GM23248 (cell line): ENCODE measurements around the gene ALDH7A1. TPM values are rescaled to one million over a fixed set of nuclear protein-coding genes. Genes with fewer than 3 reads are reported as not detected.

Experiments used
- DNase-seq: peaks from one replicate; pipeline ENCODE4 v3.0.0-alpha.2; 2015
- H2AFZ ChIP-seq: fragments of 200-600 bp; sonication (generic); 2 replicates; pipeline ENCODE4 v1.6.1; 2016; ENCODE audit warnings: antibody characterized with exemption
- H3F3A ChIP-seq: fragments of 200-600 bp; sonication (generic); 2 replicates; pipeline ENCODE4 v1.6.1; 2016; ENCODE audit warnings: mild to moderate bottlenecking, antibody characterized with exemption, mixed run types; ENCODE audit not compliant: insufficient read depth
- H3K27ac ChIP-seq: fragments of 200-600 bp; sonication (generic); 2 replicates; pipeline ENCODE4 v1.5.1; 2016; ENCODE audit warnings: mild to moderate bottlenecking
- H3K27me3 ChIP-seq: fragments of 200-600 bp; sonication (generic); replicated peaks from 2 replicates; pipeline ENCODE4 v1.6.1; 2016; ENCODE audit warnings: mild to moderate bottlenecking; ENCODE audit not compliant: insufficient read depth
- H3K36me3 ChIP-seq: fragments of 200-600 bp; sonication (generic); 2 replicates; pipeline ENCODE4 v1.6.1; 2016; ENCODE audit warnings: low read depth, mild to moderate bottlenecking
- H3K4me1 ChIP-seq: fragments of 200-600 bp; sonication (generic); 2 replicates; pipeline ENCODE4 v1.6.1; 2016; ENCODE audit warnings: mild to moderate bottlenecking; ENCODE audit not compliant: insufficient read depth
- H3K4me2 ChIP-seq: fragments of 200-600 bp; sonication (generic); one replicate; pipeline ENCODE4 v1.6.1; 2016; ENCODE audit warnings: mild to moderate bottlenecking; ENCODE audit not compliant: unreplicated experiment
- H3K4me3 ChIP-seq: fragments of 200-600 bp; sonication (generic); 2 replicates; pipeline ENCODE4 v1.5.1; 2016; ENCODE audit warnings: mild to moderate bottlenecking
- H3K79me2 ChIP-seq: fragments of 200-600 bp; sonication (generic); 2 replicates; pipeline ENCODE4 v1.6.1; 2016; ENCODE audit warnings: mild to moderate bottlenecking; ENCODE audit not compliant: insufficient read depth
- H3K9ac ChIP-seq: fragments of 200-600 bp; sonication (generic); 2 replicates; pipeline ENCODE4 v1.6.1; 2016; ENCODE audit warnings: mild to moderate bottlenecking
- H3K9me2 ChIP-seq: fragments of 200-600 bp; sonication (generic); 2 replicates; pipeline ENCODE4 v1.6.1; 2016; ENCODE audit warnings: mixed run types, mild to moderate bottlenecking, moderate library complexity; ENCODE audit not compliant: insufficient read depth
- H3K9me3 ChIP-seq: fragments of 200-600 bp; sonication (generic); one replicate; pipeline ENCODE4 v1.6.1; 2017; ENCODE audit warnings: low read depth
- H4K20me1 ChIP-seq: fragments of 200-600 bp; sonication (generic); 2 replicates; pipeline ENCODE4 v1.6.0; 2016; ENCODE audit not compliant: insufficient read depth
- EZH2 ChIP-seq: fragments of 200-600 bp; sonication (generic); IDR thresholded peaks from 2 replicates; pipeline ENCODE4 v1.6.1; 2018; ENCODE audit warnings: antibody characterized with exemption, mild to moderate bottlenecking; ENCODE audit not compliant: insufficient read depth, poor library complexity, severe bottlenecking
- EZH2phosphoT487 ChIP-seq: fragments of 200-600 bp; sonication (generic); IDR thresholded peaks from 2 replicates; pipeline ENCODE4 v1.6.1; 2018; ENCODE audit warnings: antibody characterized with exemption, moderate library complexity, mild to moderate bottlenecking, low read depth; ENCODE audit not compliant: insufficient read depth
- WGBS, 2 experiments: methylation state at CpG; one replicate each; pipeline ENCODE4 v1.1.6; 2015 to 2017; ENCODE audit warnings: low lambda C conversion rate in 2 of 2, low coverage in 1 of 2; ENCODE audit errors: missing lambda C conversion rate in 2 of 2; 5-methylcytosine and 5-hydroxymethylcytosine counted together
- in situ Hi-C: fragments of 300-500 bp; cut with MboI; formaldehyde crosslinking; loops from 2 replicates; pipeline ENCODE4 v1.15.0; 2020
- polyA plus RNA-seq: library from polyadenylated mRNA; unstranded; fragments of >200 nt; fragmentation: Nextera tagmentation; extraction: Ambion mirVana; gene quantifications from 2 replicates; pipeline ENCODE4 v1.2.1, GENCODE V29; 2016
- total RNA-seq: library from RNA; depleted of rRNA; stranded (reverse); fragments of >200 nt; shearing (Covaris generic); gene quantifications from 2 replicates; pipeline ENCODE4 v1.2.3, GENCODE V29; 2014

The ALDH7A1 gene
- total and polyA plus RNA-seq, 2 experiments from 2014 or later: 41.3 to 108 TPM

DNA sequence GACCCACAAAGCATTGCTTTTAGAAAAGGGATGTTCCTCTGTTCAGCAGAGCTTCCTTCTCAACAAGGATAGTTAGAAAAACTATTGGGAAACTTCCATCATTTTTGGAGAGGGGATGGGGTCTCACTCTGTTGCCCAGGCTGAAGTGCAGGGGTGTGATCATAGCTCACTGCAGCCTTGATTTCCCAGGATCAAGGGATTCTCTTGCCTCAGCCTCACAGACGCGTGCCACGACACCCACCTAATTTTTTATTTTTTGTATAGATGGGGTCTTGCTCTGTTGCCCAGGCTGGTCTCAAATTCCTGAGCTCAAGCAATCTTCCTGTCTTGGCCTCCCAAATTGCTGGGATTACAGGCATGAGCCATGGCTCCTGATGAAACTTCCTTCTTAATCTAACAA lies 40.6 kb upstream of the ALDH7A1 start:
- WGBS, 2 experiments: 94 to 96% methylated on average over 3 of the region's 3 CpGs
- Histone ChIP-seq H3K9me2 (no peaks in the 10 kb centered on the region), H3K27ac (no peak overlapping the region), H3F3A (no peaks in the 10 kb centered on the region), H3K4me3 (no peak overlapping the region), H3K9me3 (no peaks in the 10 kb centered on the region), H4K20me1 (no peaks in the 10 kb centered on the region), H3K4me2 (no peak overlapping the region), H3K9ac (no peak overlapping the region), H3K36me3 (no peaks in the 10 kb centered on the region), H3K79me2 (no peaks in the 10 kb centered on the region), H3K27me3 (no peaks in the 10 kb centered on the region), H2AFZ (no peak overlapping the region), H3K4me1 (no peaks in the 10 kb centered on the region)
- in situ Hi-C loops: no loop called here
- TF ChIP-seq EZH2phosphoT487 (no peak), EZH2 (no peak)
- DNase-seq: no peak

DNA sequence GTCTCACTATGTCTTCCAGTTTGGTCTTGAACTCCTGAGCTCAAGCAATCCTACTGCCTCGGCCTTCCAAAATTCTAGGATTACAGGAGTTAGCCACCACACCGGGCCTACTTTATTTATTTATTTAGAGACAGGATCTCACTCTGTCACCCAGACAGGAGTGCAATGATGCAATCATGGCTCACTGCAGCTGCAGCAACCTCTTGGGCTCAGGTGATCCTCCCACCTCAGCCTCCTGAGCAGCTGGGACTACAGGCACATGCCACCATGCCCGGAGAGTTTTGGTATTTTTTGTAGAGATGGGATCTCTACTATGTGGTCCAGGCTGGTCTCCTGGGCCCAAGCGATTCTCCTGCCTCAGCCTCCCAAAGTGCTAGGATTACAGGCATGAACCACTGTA lies 38.5 kb upstream of the ALDH7A1 start:
- no peaks in the 10 kb centered on the region for H3K27me3 ChIP-seq
- 91 to 99% methylated on average over 4 of the region's 4 CpGs for WGBS, 2 experiments
- no peak overlapping the region for H3K27ac ChIP-seq
- no peak overlapping the region for H3K4me2 ChIP-seq
- H3K9me3 ChIP-seq: no peaks in the 10 kb centered on the region
- DNase-seq: no peak
- H3K9me2 ChIP-seq: no peaks in the 10 kb centered on the region
- H3K79me2 ChIP-seq: no peaks in the 10 kb centered on the region
- no peaks in the 10 kb centered on the region for H4K20me1 ChIP-seq
- no peaks in the 10 kb centered on the region for H3K4me1 ChIP-seq
- no peak overlapping the region for H3K9ac ChIP-seq
- H2AFZ ChIP-seq: no peak overlapping the region
- H3K4me3 ChIP-seq: no peak overlapping the region
- in situ Hi-C loops: no loop called here
- no peaks in the 10 kb centered on the region for H3F3A ChIP-seq
- no peak for TF ChIP-seq EZH2
- H3K36me3 ChIP-seq: no peaks in the 10 kb centered on the region

DNA sequence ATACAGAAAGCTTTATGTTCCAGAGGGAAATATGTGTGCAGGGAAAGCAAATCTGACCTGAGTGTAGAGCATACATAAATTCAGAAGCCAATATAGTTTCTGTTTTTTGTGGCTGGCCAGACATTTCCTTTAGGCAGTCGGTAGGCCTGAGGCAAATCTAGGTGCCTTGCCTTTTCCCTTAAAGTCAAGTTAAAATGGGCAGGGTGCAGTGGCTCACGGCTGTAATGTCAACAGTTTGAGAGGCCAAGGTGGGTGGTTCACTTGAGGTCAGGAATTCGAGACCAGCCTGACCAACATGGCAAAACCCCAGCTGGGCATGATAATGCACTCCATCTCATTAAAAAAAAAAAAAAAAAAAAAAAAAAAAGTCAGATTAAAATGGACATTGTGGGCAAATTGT lies 36.9 kb upstream of the ALDH7A1 start:
- in situ Hi-C loops: no loop called here
- no peaks in the 10 kb centered on the region for H3K36me3 ChIP-seq
- no peak for TF ChIP-seq EZH2
- TF ChIP-seq EZH2phosphoT487: no peak
- no peak overlapping the region for H3K4me2 ChIP-seq
- no peak overlapping the region for H2AFZ ChIP-seq
- no peaks in the 10 kb centered on the region for H4K20me1 ChIP-seq
- no peak for DNase-seq
- H3K4me1 ChIP-seq: no peaks in the 10 kb centered on the region
- no peak overlapping the region for H3K4me3 ChIP-seq
- H3K27me3 ChIP-seq: no peaks in the 10 kb centered on the region
- no peaks in the 10 kb centered on the region for H3K9me3 ChIP-seq
- H3K27ac ChIP-seq: no peak overlapping the region
- no peaks in the 10 kb centered on the region for H3K9me2 ChIP-seq
- no peak overlapping the region for H3K9ac ChIP-seq
- WGBS, 2 experiments: 90 to 98% methylated on average over 3 of the region's 3 CpGs
- H3F3A ChIP-seq: no peaks in the 10 kb centered on the region
- H3K79me2 ChIP-seq: no peaks in the 10 kb centered on the region

DNA sequence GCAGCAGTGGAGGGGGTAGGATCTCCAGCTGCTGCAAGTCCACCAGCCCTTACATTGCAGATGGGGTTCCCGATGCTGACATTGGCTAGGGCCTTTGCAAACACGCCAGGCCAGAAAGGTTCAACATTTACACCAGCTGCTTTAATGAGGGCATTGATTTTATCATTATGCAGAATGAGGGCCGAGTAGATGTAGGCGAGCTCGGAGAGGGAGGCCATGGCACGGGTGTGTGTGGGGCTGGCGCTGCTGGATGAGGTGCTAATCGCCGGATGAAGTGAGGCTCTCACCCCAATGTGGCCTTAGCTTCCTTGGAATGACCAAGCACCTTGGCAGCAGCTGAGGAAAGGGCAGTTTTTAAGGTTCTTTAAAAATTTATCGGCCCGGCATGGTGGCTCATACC lies 33.1 kb upstream of the ALDH7A1 start:
- DNase-seq: no peak
- Histone ChIP-seq H3K4me3 (no peak overlapping the region), H3K36me3 (peaks cover 16% of the 10 kb centered on the region), H3K79me2 (peaks cover 10% of the 10 kb centered on the region; the same call in 1 of the 2 replicates), H2AFZ (no peak overlapping the region), H3K27ac (no peak overlapping the region), H3K9ac (no peak overlapping the region), H3K9me3 (no peaks in the 10 kb centered on the region), H3K27me3 (no peaks in the 10 kb centered on the region), H4K20me1 (no peaks in the 10 kb centered on the region), H3F3A (peaks cover 28% of the 10 kb centered on the region), H3K4me1 (peaks cover 24% of the 10 kb centered on the region), H3K4me2 (no peak overlapping the region), H3K9me2 (no peaks in the 10 kb centered on the region)
- in situ Hi-C loops: no loop called here
- 90 to 95% methylated on average over 11 of the region's 11 CpGs for WGBS, 2 experiments
- TF ChIP-seq EZH2phosphoT487 (no peak), EZH2 (no peak)

DNA sequence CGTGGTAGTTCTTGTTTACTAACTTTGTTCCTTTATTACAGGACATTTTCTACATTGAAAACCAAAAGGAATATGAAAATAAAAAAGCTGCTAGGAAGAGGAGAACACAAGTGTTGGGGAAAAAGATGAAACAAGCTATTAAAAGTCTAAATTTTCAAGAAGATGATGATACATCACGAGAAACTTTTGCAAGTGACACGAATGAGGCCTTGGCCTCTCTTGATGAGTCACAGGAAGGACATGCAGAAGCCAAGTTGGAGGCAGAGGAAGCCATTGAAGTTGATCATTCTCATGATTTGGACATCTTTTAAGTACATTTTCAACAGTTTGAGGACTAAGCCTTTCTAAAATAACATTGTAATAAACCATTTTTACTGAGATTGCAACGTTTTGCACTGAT lies 29.5 kb upstream of the ALDH7A1 start:
- Histone ChIP-seq H3K4me2 (peak overlapping the region; percentile 87), H3K27ac (peak overlapping the region; percentile 96), H2AFZ (peak overlapping the region; percentile 36; the same call in 1 of the 2 replicates), H3K79me2 (peaks cover 42% of the 10 kb centered on the region), H4K20me1 (no peaks in the 10 kb centered on the region), H3K4me3 (peak overlapping the region; percentile 59), H3K9ac (peak overlapping the region; percentile 76), H3K4me1 (peaks cover 24% of the 10 kb centered on the region), H3K9me2 (no peaks in the 10 kb centered on the region), H3K36me3 (peaks cover 28% of the 10 kb centered on the region), H3K9me3 (no peaks in the 10 kb centered on the region), H3K27me3 (no peaks in the 10 kb centered on the region), H3F3A (peaks cover 41% of the 10 kb centered on the region)
- TF ChIP-seq EZH2 (no peak), EZH2phosphoT487 (no peak)
- in situ Hi-C loops: no loop called here
- 3 to 4% methylated on average over 4 of the region's 4 CpGs for WGBS, 2 experiments
- peak; percentile 97 for DNase-seq
